GM21825 (cell line): ENCODE measurements around the gene MAPKAP1.
"Not testable (repeated sequence)": the region's sequence is repeated elsewhere in the genome, so short reads cannot be mapped to it uniquely, and the experiment has no call there.

Experiments used
- ATAC-seq: cut with Tn5 transposase; IDR thresholded peaks from one replicate; pipeline ENCODE4 v1.9.1; 2021; ENCODE audit warnings: mild to moderate bottlenecking, moderate library complexity; ENCODE audit not compliant: unreplicated experiment

MAPKAP1 gene

GRCh38 chr9:125611121-125611765 is 95.8 kb downstream of the MAPKAP1 start:
- ATAC-seq = no peak

GRCh38 chr9:125609744-125610143 is 97.3 kb downstream of the MAPKAP1 start:
- no peak for ATAC-seq

GRCh38 chr9:125608489-125609224 is 98.4 kb downstream of the MAPKAP1 start:
- no peak for ATAC-seq

- ATAC-seq = no peak
Measured at GRCh38 chr9:125604196-125604595, 102.8 kb downstream of the MAPKAP1 start.

GRCh38 chr9:125603478-125604021 is 103.5 kb downstream of the MAPKAP1 start:
- ATAC-seq = no peak

- no peak for ATAC-seq
Measured at GRCh38 chr9:125601961-125602360, 105.0 kb downstream of the MAPKAP1 start.

- no peak for ATAC-seq
Measured at GRCh38 chr9:125600194-125600593, 106.8 kb downstream of the MAPKAP1 start.

GRCh38 chr9:125594223-125594610 is 112.8 kb downstream of the MAPKAP1 start:
- ATAC-seq = no peak

GRCh38 chr9:125593581-125594222 is 113.3 kb downstream of the MAPKAP1 start:
- no peak for ATAC-seq

- no peak for ATAC-seq
Measured at GRCh38 chr9:125591888-125592287, 115.1 kb downstream of the MAPKAP1 start.

- ATAC-seq = no peak
Measured at GRCh38 chr9:125591245-125591644, 115.8 kb downstream of the MAPKAP1 start.

GRCh38 chr9:125589287-125589686 is 117.7 kb downstream of the MAPKAP1 start:
- ATAC-seq = no peak

- ATAC-seq = no peak
Measured at GRCh38 chr9:125587819-125588460, 119.1 kb downstream of the MAPKAP1 start.

GRCh38 chr9:125586172-125586511 is 120.9 kb downstream of the MAPKAP1 start:
- ATAC-seq = no peak

GRCh38 chr9:125585503-125586171 is 121.4 kb downstream of the MAPKAP1 start:
- no peak for ATAC-seq

GRCh38 chr9:125580701-125581286 is 126.2 kb downstream of the MAPKAP1 start:
- ATAC-seq = no peak

GRCh38 chr9:125579030-125579932 is 127.7 kb downstream of the MAPKAP1 start:
- no peak for ATAC-seq

- no peak for ATAC-seq
Measured at GRCh38 chr9:125574126-125574877, 132.7 kb downstream of the MAPKAP1 start.

- ATAC-seq = not testable (repeated sequence)
Measured at GRCh38 chr9:125572461-125572860, 134.5 kb downstream of the MAPKAP1 start.
